Memory B cell (primary cell): Measurements from ENCODE around the gene METTL15.
"Not testable (repeated sequence)": the region's sequence is repeated elsewhere in the genome, so short reads cannot be mapped to it uniquely, and the experiment has no call there.

Source experiments
- ATAC-seq: fragments of 150-1000 bp; cut with Tn5 transposase; 2 replicates; pipeline ENCODE4 v1.10.0; 2021; ENCODE audit warnings: low read depth, mild to moderate bottlenecking, moderate library complexity
- DNase-seq, 2 donors: peaks; one replicate each; pipeline ENCODE4 v3.0.0; 2022; ENCODE audit warnings: low spot score in 2 of 2
- H3K27ac Mint-ChIP-seq: one replicate; pipeline ENCODE4 v1.8.0; 2022; ENCODE audit warnings: mild to moderate bottlenecking, moderate library complexity, mixed read lengths
- H3K27me3 Mint-ChIP-seq: one replicate; pipeline ENCODE4 v1.8.0; 2022; ENCODE audit warnings: mixed read lengths
- H3K36me3 Mint-ChIP-seq: one replicate; pipeline ENCODE4 v1.8.0; 2022; ENCODE audit warnings: mild to moderate bottlenecking, mixed read lengths
- H3K4me1 Mint-ChIP-seq: one replicate; pipeline ENCODE4 v1.8.0; 2022; ENCODE audit warnings: mixed read lengths
- H3K4me3 Mint-ChIP-seq: one replicate; pipeline ENCODE4 v1.8.0; 2022; ENCODE audit warnings: mild to moderate bottlenecking, moderate library complexity, mixed read lengths
- H3K9me3 Mint-ChIP-seq: one replicate; pipeline ENCODE4 v1.8.0; 2022; ENCODE audit warnings: mixed read lengths

Gene METTL15

GRCh38 chr11:28318871-28319270 lies 210.7 kb downstream of the METTL15 start:
- Mint-ChIP-seq H3K36me3 (peaks cover 16% of the 10 kb centered on the region), H3K4me1 (peaks cover 4% of the 10 kb centered on the region), H3K27me3 (no peaks in the 10 kb centered on the region), H3K4me3 (no peak overlapping the region), H3K9me3 (no peaks in the 10 kb centered on the region), H3K27ac (no peak overlapping the region)
- ATAC-seq (no peak), DNase-seq (no peak)

- Mint-ChIP-seq H3K4me3 (no peak overlapping the region), H3K4me1 (peaks cover 8% of the 10 kb centered on the region), H3K9me3 (peaks cover 3% of the 10 kb centered on the region), H3K27me3 (no peaks in the 10 kb centered on the region), H3K27ac (no peak overlapping the region), H3K36me3 (peaks cover 19% of the 10 kb centered on the region)
- DNase-seq = no peak
- ATAC-seq = no peak
These were observed 215.4 kb downstream of the METTL15 start for GRCh38 chr11:28323621-28324020.

- H3K27me3 Mint-ChIP-seq, H3K9me3 Mint-ChIP-seq, H3K4me1 Mint-ChIP-seq, ATAC-seq, H3K27ac Mint-ChIP-seq, DNase-seq, H3K4me3 Mint-ChIP-seq, H3K36me3 Mint-ChIP-seq: not testable (repeated sequence)
These were observed 224.2 kb downstream of the METTL15 start for GRCh38 chr11:28332393-28332792.

- H3K36me3 Mint-ChIP-seq = no peaks in the 10 kb centered on the region
- no peak overlapping the region for H3K27ac Mint-ChIP-seq
- H3K27me3 Mint-ChIP-seq = no peaks in the 10 kb centered on the region
- DNase-seq (no peak), ATAC-seq (no peak)
- H3K4me1 Mint-ChIP-seq = no peaks in the 10 kb centered on the region
- H3K4me3 Mint-ChIP-seq = no peak overlapping the region
- H3K9me3 Mint-ChIP-seq = peaks cover 9% of the 10 kb centered on the region
These were observed 229.5 kb downstream of the METTL15 start for GRCh38 chr11:28337701-28338100.

GRCh38 chr11:28338371-28338770 lies 230.2 kb downstream of the METTL15 start:
- Mint-ChIP-seq H3K27me3 (no peaks in the 10 kb centered on the region), H3K36me3 (no peaks in the 10 kb centered on the region), H3K4me1 (no peaks in the 10 kb centered on the region), H3K9me3 (peaks cover 9% of the 10 kb centered on the region), H3K27ac (no peak overlapping the region), H3K4me3 (no peak overlapping the region)
- ATAC-seq (no peak), DNase-seq (no peak)

GRCh38 chr11:28339488-28339887 lies 231.3 kb downstream of the METTL15 start:
- ATAC-seq (no peak), DNase-seq (no peak)
- H3K9me3 Mint-ChIP-seq = peaks cover 9% of the 10 kb centered on the region
- H3K27me3 Mint-ChIP-seq = no peaks in the 10 kb centered on the region
- H3K4me1 Mint-ChIP-seq = no peaks in the 10 kb centered on the region
- H3K27ac Mint-ChIP-seq = no peak overlapping the region
- H3K36me3 Mint-ChIP-seq = no peaks in the 10 kb centered on the region
- H3K4me3 Mint-ChIP-seq = no peak overlapping the region

- ATAC-seq = no peak
- no peak overlapping the region for H3K4me3 Mint-ChIP-seq
- no peaks in the 10 kb centered on the region for H3K27me3 Mint-ChIP-seq
- H3K27ac Mint-ChIP-seq = no peak overlapping the region
- DNase-seq = no peak
- no peaks in the 10 kb centered on the region for H3K36me3 Mint-ChIP-seq
- H3K4me1 Mint-ChIP-seq = no peaks in the 10 kb centered on the region
- peaks cover 9% of the 10 kb centered on the region for H3K9me3 Mint-ChIP-seq
These were observed 234.5 kb downstream of the METTL15 start for GRCh38 chr11:28342716-28343115.

- ATAC-seq (no peak), DNase-seq (no peak)
- H3K9me3 Mint-ChIP-seq = peaks cover 9% of the 10 kb centered on the region
- H3K36me3 Mint-ChIP-seq = no peaks in the 10 kb centered on the region
- no peaks in the 10 kb centered on the region for H3K4me1 Mint-ChIP-seq
- no peak overlapping the region for H3K27ac Mint-ChIP-seq
- no peak overlapping the region for H3K4me3 Mint-ChIP-seq
- no peaks in the 10 kb centered on the region for H3K27me3 Mint-ChIP-seq
These were observed 235.4 kb downstream of the METTL15 start for GRCh38 chr11:28343304-28344233.

- no peak for ATAC-seq
- Mint-ChIP-seq H3K36me3 (no peaks in the 10 kb centered on the region), H3K4me1 (no peaks in the 10 kb centered on the region), H3K27me3 (no peaks in the 10 kb centered on the region), H3K9me3 (no peaks in the 10 kb centered on the region), H3K4me3 (no peak overlapping the region), H3K27ac (no peak overlapping the region)
- DNase-seq = no peak
These were observed 238.0 kb downstream of the METTL15 start for GRCh38 chr11:28346209-28346608.

- Mint-ChIP-seq H3K36me3 (no peaks in the 10 kb centered on the region), H3K9me3 (no peaks in the 10 kb centered on the region), H3K4me1 (no peaks in the 10 kb centered on the region), H3K27me3 (no peaks in the 10 kb centered on the region), H3K27ac (no peak overlapping the region), H3K4me3 (no peak overlapping the region)
- no peak for ATAC-seq
- no peak for DNase-seq
These were observed 238.5 kb downstream of the METTL15 start for GRCh38 chr11:28346721-28347120.

- no peak overlapping the region for H3K27ac Mint-ChIP-seq
- ATAC-seq = no peak
- no peaks in the 10 kb centered on the region for H3K27me3 Mint-ChIP-seq
These were observed 239.2 kb downstream of the METTL15 start for GRCh38 chr11:28347371-28347770.

GRCh38 chr11:28350216-28350615 lies 242.0 kb downstream of the METTL15 start:
- H3K4me3 Mint-ChIP-seq = no peak overlapping the region
- DNase-seq (no peak), ATAC-seq (no peak)
- H3K4me1 Mint-ChIP-seq = no peaks in the 10 kb centered on the region
- no peak overlapping the region for H3K27ac Mint-ChIP-seq
- peaks cover 1% of the 10 kb centered on the region for H3K9me3 Mint-ChIP-seq
- no peaks in the 10 kb centered on the region for H3K27me3 Mint-ChIP-seq
- peaks cover 2% of the 10 kb centered on the region for H3K36me3 Mint-ChIP-seq

More at GRCh38 chr11:28347371-28347770, 239.2 kb downstream of the METTL15 start:
- no peak for DNase-seq
- Mint-ChIP-seq H3K36me3 (no peaks in the 10 kb centered on the region), H3K4me3 (no peak overlapping the region), H3K9me3 (no peaks in the 10 kb centered on the region), H3K4me1 (no peaks in the 10 kb centered on the region)

- DNase-seq (no peak), ATAC-seq (no peak)
- Mint-ChIP-seq H3K4me3 (no peak overlapping the region), H3K4me1 (no peaks in the 10 kb centered on the region), H3K36me3 (peaks cover 2% of the 10 kb centered on the region), H3K9me3 (peaks cover 1% of the 10 kb centered on the region), H3K27ac (no peak overlapping the region), H3K27me3 (no peaks in the 10 kb centered on the region)
These were observed 245.8 kb downstream of the METTL15 start for GRCh38 chr11:28353991-28354390.

GRCh38 chr11:28366549-28367346 lies 258.6 kb downstream of the METTL15 start:
- peaks cover 16% of the 10 kb centered on the region for H3K36me3 Mint-ChIP-seq
- H3K4me3 Mint-ChIP-seq = no peak overlapping the region
- no peaks in the 10 kb centered on the region for H3K27me3 Mint-ChIP-seq
- ATAC-seq (no peak), DNase-seq (no peak)
- H3K27ac Mint-ChIP-seq = no peak overlapping the region
- H3K4me1 Mint-ChIP-seq = no peaks in the 10 kb centered on the region
- peaks cover 11% of the 10 kb centered on the region for H3K9me3 Mint-ChIP-seq
